GM12801 (cell line): ENCODE measurements around the gene ACTR3C.

ENCODE experiments used
- TF ChIP-seq, protein P1 (sequence below): IDR thresholded peaks from one replicate; pipeline ENCODE4 v1.5.1; 2011; ENCODE audit warnings: control low read depth; ENCODE audit not compliant: insufficient read length; ENCODE audit errors: extremely low read depth

Gene ACTR3C

DNA sequence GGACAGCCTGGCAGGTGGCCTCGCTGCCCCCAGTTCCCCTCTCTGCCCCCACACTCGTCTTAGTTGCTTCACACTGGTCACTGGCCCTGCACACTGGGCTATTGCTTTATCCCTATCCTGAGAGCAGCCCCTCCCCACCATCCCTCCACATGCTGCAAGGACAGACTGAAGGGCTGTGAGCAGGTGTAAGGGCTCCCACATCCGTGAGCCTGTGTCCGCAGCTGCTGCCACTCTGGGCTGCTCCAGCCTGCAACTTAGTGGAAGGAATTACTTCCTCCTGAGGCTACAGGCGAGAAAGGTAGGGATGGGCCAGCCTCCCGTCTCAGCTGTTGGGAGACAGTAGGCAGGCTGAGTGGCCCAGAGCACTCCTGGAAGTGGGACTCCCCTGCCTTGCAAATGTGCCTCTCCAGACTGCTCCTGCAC, 14.3 kb upstream of the ACTR3C start:
- TF ChIP-seq, protein P1, sequence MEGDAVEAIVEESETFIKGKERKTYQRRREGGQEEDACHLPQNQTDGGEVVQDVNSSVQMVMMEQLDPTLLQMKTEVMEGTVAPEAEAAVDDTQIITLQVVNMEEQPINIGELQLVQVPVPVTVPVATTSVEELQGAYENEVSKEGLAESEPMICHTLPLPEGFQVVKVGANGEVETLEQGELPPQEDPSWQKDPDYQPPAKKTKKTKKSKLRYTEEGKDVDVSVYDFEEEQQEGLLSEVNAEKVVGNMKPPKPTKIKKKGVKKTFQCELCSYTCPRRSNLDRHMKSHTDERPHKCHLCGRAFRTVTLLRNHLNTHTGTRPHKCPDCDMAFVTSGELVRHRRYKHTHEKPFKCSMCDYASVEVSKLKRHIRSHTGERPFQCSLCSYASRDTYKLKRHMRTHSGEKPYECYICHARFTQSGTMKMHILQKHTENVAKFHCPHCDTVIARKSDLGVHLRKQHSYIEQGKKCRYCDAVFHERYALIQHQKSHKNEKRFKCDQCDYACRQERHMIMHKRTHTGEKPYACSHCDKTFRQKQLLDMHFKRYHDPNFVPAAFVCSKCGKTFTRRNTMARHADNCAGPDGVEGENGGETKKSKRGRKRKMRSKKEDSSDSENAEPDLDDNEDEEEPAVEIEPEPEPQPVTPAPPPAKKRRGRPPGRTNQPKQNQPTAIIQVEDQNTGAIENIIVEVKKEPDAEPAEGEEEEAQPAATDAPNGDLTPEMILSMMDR: no peak

DNA sequence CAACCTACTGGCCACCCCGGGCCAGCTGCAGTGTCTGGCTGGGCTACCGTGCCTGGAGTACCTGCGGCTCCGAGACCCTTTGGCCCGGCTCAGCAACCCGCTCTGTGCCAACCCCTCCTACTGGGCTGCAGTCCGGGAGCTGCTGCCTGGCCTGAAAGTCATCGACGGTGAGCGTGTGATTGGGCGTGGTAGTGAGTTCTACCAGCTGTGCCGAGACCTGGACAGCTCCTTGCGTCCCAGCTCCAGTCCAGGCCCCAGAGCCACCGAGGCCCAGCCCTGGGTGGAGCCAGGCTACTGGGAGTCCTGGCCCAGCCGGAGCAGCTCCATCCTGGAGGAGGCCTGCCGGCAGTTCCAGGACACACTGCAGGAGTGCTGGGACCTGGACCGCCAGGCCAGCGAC, 13.8 kb upstream of the ACTR3C start:
- TF ChIP-seq, protein P1: no peak

DNA sequence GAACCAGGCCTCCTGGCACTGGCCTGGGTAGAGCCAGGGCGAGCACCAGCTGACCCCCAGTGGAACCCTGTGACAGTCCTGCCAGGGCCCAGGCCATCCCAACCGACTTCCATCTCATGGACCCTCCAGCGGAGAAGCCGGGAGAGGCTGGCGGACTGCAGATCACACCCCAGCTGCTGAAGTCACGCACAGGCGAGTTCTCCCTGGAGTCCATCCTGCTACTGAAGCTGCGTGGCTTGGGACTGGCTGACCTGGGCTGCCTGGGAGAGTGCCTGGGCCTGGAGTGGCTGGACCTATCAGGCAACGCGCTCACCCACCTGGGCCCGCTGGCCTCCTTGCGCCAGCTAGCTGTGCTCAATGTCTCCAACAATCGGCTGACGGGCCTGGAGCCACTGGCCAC, 13.4 kb upstream of the ACTR3C start:
- TF ChIP-seq, protein P1: no peak

DNA sequence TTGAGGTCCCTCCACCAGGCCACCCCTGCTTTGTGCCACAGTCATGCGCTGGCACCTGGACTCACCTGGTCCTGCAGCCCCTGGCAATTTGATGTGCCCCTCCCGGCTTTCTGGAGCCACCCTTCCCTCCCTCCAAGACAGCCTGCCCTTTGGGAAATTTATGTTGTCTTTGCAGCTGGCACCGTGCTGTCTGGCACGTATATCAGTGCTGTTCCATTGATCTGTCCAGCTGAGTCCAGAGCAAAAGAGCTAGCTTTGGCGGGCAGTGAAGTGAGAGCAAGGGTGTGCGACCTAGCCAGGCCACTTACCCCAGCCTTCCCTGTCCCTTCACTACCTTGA, 12.4 kb upstream of the ACTR3C start:
- TF ChIP-seq, protein P1: no peak

DNA sequence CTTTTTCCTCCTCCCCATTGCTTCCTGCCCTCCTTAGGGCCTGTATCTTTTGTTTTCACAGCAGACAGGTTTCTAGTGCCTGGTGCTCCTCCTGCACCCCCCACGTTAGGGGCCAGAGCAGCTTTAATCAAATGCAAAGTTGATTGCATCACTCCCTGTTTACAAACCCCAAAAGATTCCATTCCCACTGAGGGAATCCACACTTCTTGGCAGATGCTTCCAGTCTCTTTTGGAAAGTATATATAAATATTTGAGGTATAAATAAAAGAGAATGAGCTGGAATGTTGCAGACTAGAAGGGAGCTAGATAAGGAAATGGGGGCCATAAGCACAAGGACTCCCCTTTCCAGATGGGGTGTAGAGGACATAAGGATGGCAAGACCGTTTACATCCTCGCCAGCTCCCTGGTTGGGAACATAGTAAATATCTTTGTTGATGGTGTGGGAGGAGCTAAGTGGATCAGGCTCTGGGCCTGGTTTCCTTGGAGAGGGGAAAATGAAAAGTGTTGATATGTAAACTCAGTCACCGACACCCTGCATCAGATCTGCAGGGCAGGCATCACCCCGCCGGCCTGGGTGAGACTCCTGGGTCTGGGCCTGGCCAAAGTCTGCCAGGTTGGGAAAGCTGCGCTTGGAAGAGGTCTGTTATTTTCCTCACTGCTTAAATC, 11.9 kb upstream of the ACTR3C start:
- TF ChIP-seq, protein P1: no peak

DNA sequence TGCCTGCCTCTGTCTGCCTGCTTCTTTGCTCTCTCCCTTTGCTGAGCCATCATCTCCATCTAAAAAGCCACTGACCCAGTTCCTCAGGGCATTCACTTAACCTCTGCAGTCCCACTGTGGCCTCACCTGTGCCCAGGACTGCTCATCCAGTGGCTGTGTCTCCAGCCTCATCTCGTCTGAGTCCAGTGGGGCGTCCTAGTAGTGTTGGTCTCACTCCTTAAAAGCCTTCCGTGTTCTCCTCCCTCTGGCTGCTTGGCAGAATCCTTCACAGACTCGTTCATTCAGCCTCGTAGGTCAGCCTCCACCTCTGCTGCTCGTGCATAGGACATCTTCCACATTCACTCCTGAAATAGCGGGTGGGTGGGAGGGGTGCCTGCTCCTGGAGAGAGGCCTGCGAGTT, 10.8 kb upstream of the ACTR3C start:
- TF ChIP-seq, protein P1: no peak

DNA sequence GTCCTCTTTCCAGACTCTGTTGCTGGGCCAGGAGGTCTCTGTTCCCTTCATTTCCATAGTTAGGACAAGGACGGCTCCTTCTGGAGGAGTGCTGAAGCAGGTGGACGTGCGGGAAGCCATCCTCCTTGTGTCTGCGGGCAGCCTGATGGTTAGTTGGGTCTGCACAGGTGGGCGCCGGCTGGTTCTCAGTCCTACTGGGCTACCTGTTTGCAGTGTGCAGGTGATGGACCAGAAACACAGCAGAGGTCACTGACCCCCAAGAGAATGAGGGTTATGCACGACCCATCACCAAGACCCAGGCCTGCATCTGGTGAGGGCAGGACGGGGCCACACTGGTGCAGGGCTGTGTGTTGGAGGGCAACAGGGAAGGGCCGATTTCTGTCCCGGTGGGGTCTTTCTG, 10.3 kb upstream of the ACTR3C start:
- TF ChIP-seq, protein P1: no peak
